T follicular helper cell (primary cell): Measurements from ENCODE around the gene FUT9.

Experiments
- DNase-seq: peaks from one replicate; pipeline ENCODE4 v3.0.0-alpha.2; 2020; ENCODE audit warnings: low read depth

FUT9 gene

GRCh38 chr6:96073555-96073954 is 57.8 kb downstream of the FUT9 start:
- no peak for DNase-seq

- no peak for DNase-seq
Observed at GRCh38 chr6:96074006-96074405, 58.2 kb downstream of the FUT9 start.

GRCh38 chr6:96075826-96076225 is 60.1 kb downstream of the FUT9 start:
- DNase-seq, result no peak

- no peak for DNase-seq
Observed at GRCh38 chr6:96086745-96087144, 71.0 kb downstream of the FUT9 start.

- no peak for DNase-seq
Observed at GRCh38 chr6:96089173-96089572, 73.4 kb downstream of the FUT9 start.

GRCh38 chr6:96094077-96094476 is 78.3 kb downstream of the FUT9 start:
- DNase-seq, result no peak

GRCh38 chr6:96099069-96099468 is 83.3 kb downstream of the FUT9 start:
- no peak for DNase-seq

- no peak for DNase-seq
Observed at GRCh38 chr6:96101564-96101963, 85.8 kb downstream of the FUT9 start.

GRCh38 chr6:96104910-96105309 is 89.1 kb downstream of the FUT9 start:
- no peak for DNase-seq

- no peak for DNase-seq
Observed at GRCh38 chr6:96110878-96111277, 95.1 kb downstream of the FUT9 start.

GRCh38 chr6:96116674-96117073 is 100.9 kb downstream of the FUT9 start:
- DNase-seq, result no peak

- DNase-seq, result no peak
Observed at GRCh38 chr6:96124778-96125177, 109.0 kb downstream of the FUT9 start.

GRCh38 chr6:96138406-96138805 is 122.6 kb downstream of the FUT9 start:
- DNase-seq, result no peak

- no peak for DNase-seq
Observed at GRCh38 chr6:96142142-96142541, 126.4 kb downstream of the FUT9 start.

GRCh38 chr6:96150431-96150830 is 134.7 kb downstream of the FUT9 start:
- no peak for DNase-seq

GRCh38 chr6:96151707-96152106 is 135.9 kb downstream of the FUT9 start:
- no peak for DNase-seq

GRCh38 chr6:96152114-96152708 is 136.4 kb downstream of the FUT9 start:
- no peak for DNase-seq

- no peak for DNase-seq
Observed at GRCh38 chr6:96153775-96154174, 138.0 kb downstream of the FUT9 start.

GRCh38 chr6:96156425-96156824 is 140.7 kb downstream of the FUT9 start:
- no peak for DNase-seq

GRCh38 chr6:96157018-96157565 is 141.3 kb downstream of the FUT9 start:
- no peak for DNase-seq

- DNase-seq, result no peak
Observed at GRCh38 chr6:96162711-96163120, 146.9 kb downstream of the FUT9 start.

GRCh38 chr6:96164802-96165201 is 149.0 kb downstream of the FUT9 start:
- DNase-seq, result no peak

GRCh38 chr6:96171112-96171511 is 155.3 kb downstream of the FUT9 start:
- no peak for DNase-seq

GRCh38 chr6:96184798-96185197 is 169.0 kb downstream of the FUT9 start:
- no peak for DNase-seq
